ENCODE data around the gene CDON. TPM values are rescaled to one million over a fixed set of nuclear protein-coding genes. Genes with fewer than 3 reads are reported as not detected.

Gene CDON
- total RNA-seq, 1 experiment from 2014 or later: 17.2 TPM

GRCh38 chr11:126086248-126086647 is 23.6 kb upstream of the CDON start:
- no peak overlapping the region for H4K8ac ChIP-seq (replicated peaks; ENCODE audit: insufficient read length, low read depth, low read length)
- H3K27ac ChIP-seq (ENCODE audit: insufficient read length, low read depth, low read length): no peak overlapping the region
- no peak overlapping the region for H3T11ph ChIP-seq (ENCODE audit: low read length)
- Mint-ChIP-seq H3K27me3 (ENCODE audit: low read depth) (no peaks in the 10 kb centered on the region), H3K27ac (no peak overlapping the region), H3K4me3 (no peak overlapping the region), H3K36me3 (ENCODE audit: insufficient read depth in 1 of 3, low read depth in 3 of 3) (no peaks in the 10 kb centered on the region), H3K4me1 (peaks cover 37 to 50% of the 10 kb centered on the region in 2 experiments), H3K9me3 (no peaks in the 10 kb centered on the region)
- no peak overlapping the region for H4K5ac ChIP-seq (ENCODE audit: insufficient read length, low read depth, low read length)
- no peaks in the 10 kb centered on the region for H3K27me3 ChIP-seq (ENCODE audit: insufficient read depth, low read length)
- H3K18ac ChIP-seq (ENCODE audit: insufficient read length, low read depth, low read length): no peak overlapping the region
- H3K23ac ChIP-seq (ENCODE audit: insufficient read length, low read depth, low read length): no peak overlapping the region
- no peaks in the 10 kb centered on the region for H3K9me3 ChIP-seq (ENCODE audit: control insufficient read depth, low read depth, low read length)
- H3K4ac ChIP-seq (ENCODE audit: low read depth, low read length): no peak overlapping the region
- no peaks in the 10 kb centered on the region for H3K23me2 ChIP-seq (ENCODE audit: insufficient read length, low read depth, low read length, poor library complexity, severe bottlenecking)
- H2BK20ac ChIP-seq (ENCODE audit: low read depth, low read length, poor library complexity, severe bottlenecking): no peak overlapping the region
- no CpG with 5 or more reads among the region's 5 CpGs for WGBS (ENCODE audit: extremely low coverage, insufficient read length, low lambda C conversion rate)
- no peak overlapping the region for H3K14ac ChIP-seq (ENCODE audit: insufficient read depth, low read length)
- H3K4me1 ChIP-seq (ENCODE audit: insufficient read depth, low read length): peaks cover 19% of the 10 kb centered on the region
- no peak overlapping the region for H2BK120ac ChIP-seq (ENCODE audit: low read depth, low read length, poor library complexity, severe bottlenecking)
- H2AFZ ChIP-seq (ENCODE audit: low read length): no peak overlapping the region
- H4K91ac ChIP-seq (ENCODE audit: insufficient read length, low read depth, low read length): no peak overlapping the region
- DNase-seq: no peak
- H3K9ac ChIP-seq (ENCODE audit: extremely low read depth, insufficient read length, low read length): no peak overlapping the region
- H2AK5ac ChIP-seq (ENCODE audit: insufficient read length, low read length): no peak overlapping the region
- H3K4me2 ChIP-seq (ENCODE audit: insufficient read depth, insufficient read length, low read length): no peak overlapping the region
- H3K79me1 ChIP-seq (ENCODE audit: insufficient read depth, low read depth, low read length, poor library complexity, severe bottlenecking): no peaks in the 10 kb centered on the region
- H2BK5ac ChIP-seq (ENCODE audit: insufficient read length, low read length): no peak overlapping the region
- H3K79me2 ChIP-seq (ENCODE audit: insufficient read depth, low read length): no peaks in the 10 kb centered on the region
- no peak overlapping the region for H2BK15ac ChIP-seq (ENCODE audit: low read depth, low read length)
- no peak overlapping the region for H2BK12ac ChIP-seq (ENCODE audit: insufficient read length, low read depth, low read length)
- no peak for TF ChIP-seq CTCF (conservative IDR thresholded peaks at IDR 0.05)
- no peak overlapping the region for H3K56ac ChIP-seq (ENCODE audit: insufficient read length, low read depth, low read length)
- H4K20me1 ChIP-seq (ENCODE audit: control insufficient read depth, insufficient read depth, insufficient read length): no peaks in the 10 kb centered on the region

Measured in H9 (cell line).